Neuronal stem cell (in vitro differentiated cells): ENCODE results near the gene KNL1.

Experiments
- DNase-seq: peaks from one replicate; pipeline ENCODE4 v3.0.0-alpha.2; 2013; ENCODE audit warnings: low spot score
- H2AFZ ChIP-seq: one replicate; pipeline ENCODE4 v1.6.1; 2013; ENCODE audit warnings: mild to moderate bottlenecking, low read length, inconsistent platforms
- H2AK5ac ChIP-seq: 2 replicates; pipeline ENCODE4 v1.6.1; 2013; ENCODE audit warnings: low read depth, mild to moderate bottlenecking, inconsistent platforms, low read length, moderate library complexity, mixed read lengths
- H2BK120ac ChIP-seq: 2 replicates; pipeline ENCODE4 v1.6.1; 2013; ENCODE audit warnings: low read depth, mild to moderate bottlenecking, inconsistent platforms, low read length, moderate library complexity, mixed read lengths
- H2BK12ac ChIP-seq: one replicate; pipeline ENCODE4 v1.6.1; 2013; ENCODE audit warnings: low read length, inconsistent platforms
- H2BK15ac ChIP-seq: 2 replicates; pipeline ENCODE4 v1.6.1; 2013; ENCODE audit warnings: mild to moderate bottlenecking, low read length, inconsistent platforms, mixed read lengths
- H2BK5ac ChIP-seq: one replicate; pipeline ENCODE4 v1.6.1; 2013; ENCODE audit warnings: inconsistent platforms, mild to moderate bottlenecking, low read length, moderate library complexity
- H3K14ac ChIP-seq: one replicate; pipeline ENCODE4 v1.6.1; 2013; ENCODE audit warnings: low read length, inconsistent platforms
- H3K18ac ChIP-seq: 2 replicates; pipeline ENCODE4 v1.6.1; 2013; ENCODE audit warnings: low read length, inconsistent platforms
- H3K23ac ChIP-seq: 2 replicates; pipeline ENCODE4 v1.6.1; 2013; ENCODE audit warnings: low read depth, mild to moderate bottlenecking, mixed read lengths, low read length, inconsistent platforms; ENCODE audit not compliant: poor library complexity
- H3K27ac ChIP-seq: replicated peaks from 3 replicates; pipeline ENCODE4 v1.5.1; 2013; ENCODE audit warnings: low read length, inconsistent platforms
- H3K27me3 ChIP-seq, 3 experiments: 2 replicates each; pipeline ENCODE4 v1.6.1; 2013; ENCODE audit warnings: low read length in 3 of 3, mild to moderate bottlenecking in 2 of 3, inconsistent platforms in 1 of 3, low read depth in 1 of 3, mixed read lengths in 1 of 3, moderate library complexity in 1 of 3; ENCODE audit not compliant: control insufficient read depth in 3 of 3, insufficient read depth in 3 of 3
- H3K36me3 ChIP-seq, 2 donors: replicated peaks in 1 of 2; 2 replicates each; pipeline ENCODE4 v1.6.1; 2013; ENCODE audit warnings: low read length in 2 of 2; ENCODE audit not compliant: control insufficient read depth in 2 of 2, insufficient read depth in 2 of 2
- H3K4ac ChIP-seq: 2 replicates; pipeline ENCODE4 v1.6.1; 2013; ENCODE audit warnings: inconsistent platforms, mild to moderate bottlenecking, low read length, moderate library complexity
- H3K4me1 ChIP-seq, 2 donors: 1 replicate in 1 of 2; 2 replicates in 1 of 2; pipeline ENCODE4 v1.6.1; 2013; ENCODE audit warnings: low read length in 2 of 2, low read depth in 1 of 2; ENCODE audit not compliant: control insufficient read depth in 2 of 2, insufficient read depth in 1 of 2
- H3K4me2 ChIP-seq: one replicate; pipeline ENCODE4 v1.6.1; 2013; ENCODE audit warnings: mild to moderate bottlenecking, low read length, inconsistent platforms; ENCODE audit not compliant: insufficient read depth, poor library complexity, severe bottlenecking
- H3K4me3 ChIP-seq, 2 donors: 2 replicates each; pipeline ENCODE4 v1.5.1; 2013; ENCODE audit warnings: low read length in 2 of 2, mild to moderate bottlenecking in 2 of 2, inconsistent platforms in 1 of 2, moderate library complexity in 1 of 2
- H3K79me1 ChIP-seq: one replicate; pipeline ENCODE4 v1.6.1; 2013; ENCODE audit warnings: low read depth, mild to moderate bottlenecking, inconsistent platforms, low read length, moderate library complexity
- H3K9ac ChIP-seq: one replicate; pipeline ENCODE4 v1.6.1; 2013; ENCODE audit warnings: mild to moderate bottlenecking, low read depth, low read length, inconsistent platforms; ENCODE audit not compliant: poor library complexity
- H3K9me3 ChIP-seq, 2 donors: replicated peaks in 1 of 2; 2 replicates each; pipeline versions ENCODE3 to v1.6.1; 2013; ENCODE audit warnings: low read length in 2 of 2, mild to moderate bottlenecking in 2 of 2, inconsistent platforms in 1 of 2, low read depth in 1 of 2, mixed read lengths in 1 of 2, moderate library complexity in 1 of 2; ENCODE audit not compliant: control insufficient read depth in 2 of 2, insufficient read depth in 1 of 2
- H4K8ac ChIP-seq: one replicate; pipeline ENCODE4 v1.6.1; 2013; ENCODE audit warnings: low read depth, mild to moderate bottlenecking, inconsistent platforms, low read length, moderate library complexity
- H4K91ac ChIP-seq: one replicate; pipeline ENCODE4 v1.6.1; 2013; ENCODE audit warnings: low read length, low read depth, mild to moderate bottlenecking, inconsistent platforms; ENCODE audit not compliant: poor library complexity
- WGBS, 2 donors: extraction: QIAGEN DNeasy Blood & Tissue Kit; methylation state at CpG; one replicate each; pipeline ENCODE4 v1.1.7; 2013; ENCODE audit warnings: missing lambda C conversion rate in 2 of 2, mixed read lengths in 1 of 2; ENCODE audit not compliant: insufficient read length in 2 of 2, insufficient replicate concordance in 1 of 2; ENCODE audit errors: extremely low coverage in 2 of 2; 5-methylcytosine and 5-hydroxymethylcytosine counted together

KNL1 gene

DNA sequence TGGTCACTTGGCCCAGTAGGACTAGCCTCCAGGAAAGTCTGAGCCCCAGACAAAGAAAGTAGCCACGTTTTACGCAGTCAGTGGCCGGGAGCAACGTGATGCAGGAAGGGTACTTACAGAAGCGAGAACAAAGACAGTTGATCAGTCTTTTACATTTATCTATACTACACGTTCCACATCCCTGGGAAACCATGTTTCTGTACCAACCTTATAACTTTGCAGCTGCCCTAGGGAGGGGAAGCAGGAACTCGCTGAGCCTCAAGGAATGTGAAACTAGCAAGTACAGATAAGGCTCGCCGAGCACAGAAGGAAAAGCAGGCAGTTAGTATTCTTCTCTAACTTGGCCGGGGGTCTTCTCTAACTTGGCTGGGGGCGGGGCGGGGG, 3.4 kb upstream of the KNL1 start:
- Histone ChIP-seq H3K4me3 (no peak overlapping the region), H3K27ac (no peak overlapping the region), H3K23ac (no peak overlapping the region), H3K9ac (no peak overlapping the region), H2BK12ac (no peak overlapping the region), H3K4ac (no peak overlapping the region), H3K18ac (no peak overlapping the region), H4K8ac (no peak overlapping the region), H3K79me1 (no peaks in the 10 kb centered on the region), H2AFZ (peak overlapping the region; percentile 80), H3K9me3 (no peaks in the 10 kb centered on the region), H3K4me2 (no peak overlapping the region), H3K27me3 (no peaks in the 10 kb centered on the region), H2BK15ac (no peak overlapping the region), H2BK120ac (no peak overlapping the region), H3K4me1 (peaks cover 0 to under 1% of the 10 kb centered on the region in 2 donors), H2BK5ac (no peak overlapping the region), H2AK5ac (no peak overlapping the region), H3K36me3 (no peaks in the 10 kb centered on the region), H3K14ac (no peak overlapping the region), H4K91ac (no peak overlapping the region)
- no CpG with 5 or more reads among the region's 12 CpGs for WGBS, 2 donors
- DNase-seq = no peak

DNA sequence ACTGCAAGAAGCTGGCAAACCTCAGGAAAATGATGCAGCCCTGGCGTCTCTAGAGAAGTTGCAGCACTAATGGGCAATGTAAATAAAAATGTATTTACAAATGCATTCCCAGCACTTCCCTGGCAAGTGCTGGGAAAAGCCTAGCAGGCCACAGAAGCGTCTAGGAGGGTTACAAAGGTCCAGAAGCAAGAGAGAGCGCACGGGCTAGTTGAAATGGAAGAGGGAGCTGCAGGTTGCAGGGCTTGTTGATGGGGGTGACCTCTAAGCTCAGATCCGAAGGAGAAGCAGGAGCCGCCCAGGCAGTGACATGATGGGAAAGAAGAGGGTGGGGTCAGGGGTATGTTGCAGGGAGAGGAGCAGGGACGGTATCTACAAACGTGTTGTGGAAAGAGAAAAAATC, 2.7 kb upstream of the KNL1 start:
- no CpG with 5 or more reads among the region's 8 CpGs for WGBS, 2 donors
- H3K4ac ChIP-seq = no peak overlapping the region
- no peaks in the 10 kb centered on the region for H3K79me1 ChIP-seq
- H2BK5ac ChIP-seq = no peak overlapping the region
- H3K18ac ChIP-seq = no peak overlapping the region
- no peak overlapping the region for H3K27ac ChIP-seq
- H3K27me3 ChIP-seq = no peaks in the 10 kb centered on the region
- H2BK120ac ChIP-seq = no peak overlapping the region
- no peak overlapping the region for H2AK5ac ChIP-seq
- H2BK12ac ChIP-seq = no peak overlapping the region
- no peak overlapping the region for H4K91ac ChIP-seq
- H3K14ac ChIP-seq = no peak overlapping the region
- no peak overlapping the region for H3K9ac ChIP-seq
- no peak overlapping the region for H3K4me2 ChIP-seq
- H2BK15ac ChIP-seq = no peak overlapping the region
- no peak for DNase-seq
- no peaks in the 10 kb centered on the region for H3K9me3 ChIP-seq
- no peak overlapping the region for H4K8ac ChIP-seq
- no peak overlapping the region for H3K23ac ChIP-seq
- H2AFZ ChIP-seq = peak overlapping the region; percentile 85
- H3K4me3 ChIP-seq = no peak overlapping the region
- peaks cover 0 to 2% of the 10 kb centered on the region in 2 donors for H3K4me1 ChIP-seq
- no peaks in the 10 kb centered on the region for H3K36me3 ChIP-seq

DNA sequence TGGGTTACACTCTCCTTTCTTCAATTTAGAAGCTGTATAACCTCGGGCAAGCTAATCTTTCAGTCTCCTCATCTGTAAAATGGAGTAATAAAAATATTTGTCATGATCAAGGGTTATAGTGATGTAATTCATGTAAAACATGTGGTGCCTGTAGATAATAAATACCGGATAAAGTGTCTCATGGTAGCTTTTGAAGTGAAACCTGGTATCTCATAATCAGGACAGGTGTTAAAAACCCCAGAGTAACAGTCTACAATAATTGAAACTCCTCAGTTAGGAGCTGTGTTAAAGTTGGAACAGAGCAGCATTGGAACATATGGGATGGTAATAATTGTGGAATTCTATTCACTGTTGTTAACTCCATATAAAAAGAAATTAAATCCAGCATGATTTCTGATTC, 884 bp upstream of the KNL1 start:
- H2BK120ac ChIP-seq = no peak overlapping the region
- no peak for DNase-seq
- no peak overlapping the region for H4K8ac ChIP-seq
- no peaks in the 10 kb centered on the region for H3K9me3 ChIP-seq
- H2AFZ ChIP-seq = peak overlapping the region; percentile 69
- no peaks in the 10 kb centered on the region for H3K27me3 ChIP-seq
- H2BK12ac ChIP-seq = no peak overlapping the region
- H3K4me3 ChIP-seq = peak overlapping the region in 1 of 2 donors; percentile 18
- H2AK5ac ChIP-seq = no peak overlapping the region
- no peaks in the 10 kb centered on the region for H3K79me1 ChIP-seq
- WGBS, 2 donors = no CpG with 5 or more reads among the region's 2 CpGs
- no peak overlapping the region for H3K14ac ChIP-seq
- H3K36me3 ChIP-seq = no peaks in the 10 kb centered on the region
- H3K23ac ChIP-seq = no peak overlapping the region
- H4K91ac ChIP-seq = no peak overlapping the region
- no peak overlapping the region for H2BK5ac ChIP-seq
- H3K4me2 ChIP-seq = no peak overlapping the region
- H3K4me1 ChIP-seq = peaks cover 0 to 2% of the 10 kb centered on the region in 2 donors
- H2BK15ac ChIP-seq = no peak overlapping the region
- H3K9ac ChIP-seq = no peak overlapping the region
- H3K18ac ChIP-seq = no peak overlapping the region
- H3K27ac ChIP-seq = no peak overlapping the region
- no peak overlapping the region for H3K4ac ChIP-seq

DNA sequence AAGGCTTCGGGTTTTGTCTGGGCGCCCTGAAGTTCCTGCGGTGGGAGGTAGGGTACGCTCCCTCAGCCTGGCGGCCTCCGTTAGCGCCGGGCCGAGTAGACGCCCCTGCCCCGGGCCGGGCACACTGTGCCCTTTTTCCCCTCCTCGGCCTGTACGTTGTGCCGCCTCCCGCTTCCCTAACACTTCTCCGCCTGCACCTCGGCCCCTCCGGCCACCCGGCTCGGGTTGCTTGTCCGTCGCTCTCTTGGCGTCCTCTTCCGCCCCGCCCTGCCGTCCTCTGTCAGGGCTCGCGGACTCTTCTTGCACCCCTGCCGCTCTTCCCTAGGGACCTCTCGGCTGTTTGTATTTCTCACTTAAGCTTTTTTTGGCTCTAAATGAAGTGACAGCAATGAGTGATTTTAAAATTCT, 384 bp downstream of the KNL1 start:
- Histone ChIP-seq H3K4ac (no peak overlapping the region), H3K36me3 (no peaks in the 10 kb centered on the region), H3K4me1 (peaks cover 0 to 2% of the 10 kb centered on the region in 2 donors), H2BK15ac (no peak overlapping the region), H3K27ac (peak overlapping the region; percentile 85), H3K4me3 (peak overlapping the region; percentile 68 to 99), H2AK5ac (no peak overlapping the region), H3K18ac (peak overlapping the region; percentile 55), H4K8ac (no peak overlapping the region), H3K9me3 (no peaks in the 10 kb centered on the region), H3K14ac (no peak overlapping the region), H2BK12ac (no peak overlapping the region), H3K9ac (peak overlapping the region; percentile 80), H4K91ac (no peak overlapping the region), H3K79me1 (no peaks in the 10 kb centered on the region), H2BK5ac (peak overlapping the region; percentile 99), H2BK120ac (no peak overlapping the region), H3K23ac (peak overlapping the region; percentile 96), H2AFZ (peak overlapping the region; percentile 88), H3K4me2 (peak overlapping the region; percentile 49), H3K27me3 (no peaks in the 10 kb centered on the region)
- DNase-seq = no peak
- WGBS, 2 donors = no CpG with 5 or more reads among the region's 31 CpGs
